ENCODE data around the gene MYH15. TPM values are rescaled to one million over a fixed set of nuclear protein-coding genes. Genes with fewer than 3 reads are reported as not detected.

The MYH15 gene
- total RNA-seq, 1 donor from 2014 or later = 0.09 TPM

DNA sequence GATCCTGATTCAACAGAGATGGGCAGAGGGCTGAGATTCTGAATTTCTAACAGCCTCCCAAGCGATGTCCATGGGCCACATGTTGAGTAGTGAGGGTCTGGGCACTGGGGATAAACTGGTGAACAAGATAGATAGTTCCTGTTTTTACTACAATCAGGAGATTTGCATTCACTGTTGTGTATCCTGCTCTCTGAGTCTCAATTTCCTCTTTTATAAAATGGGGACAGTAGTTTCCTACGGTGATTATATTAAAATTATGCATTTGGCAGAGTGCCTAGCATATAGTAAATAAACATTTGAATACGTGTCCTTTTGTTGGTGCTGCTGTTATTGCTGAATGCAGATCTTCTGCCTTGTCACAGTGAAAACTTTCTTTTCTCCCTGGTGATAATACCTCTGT, 102.5 kb downstream of the MYH15 start:
- Mint-ChIP-seq H3K27ac (peak overlapping the region; percentile 87), H3K9me3 (no peaks in the 10 kb centered on the region), H3K27me3 (no peaks in the 10 kb centered on the region), H3K4me3 (no peak overlapping the region), H3K4me1 (peaks cover 29% of the 10 kb centered on the region), H3K36me3 (ENCODE audit: low read depth) (no peaks in the 10 kb centered on the region)
- DNase-seq = no peak
- peak; percentile 78 for ATAC-seq (ENCODE audit: low read depth)
- TF ChIP-seq, protein P1, sequence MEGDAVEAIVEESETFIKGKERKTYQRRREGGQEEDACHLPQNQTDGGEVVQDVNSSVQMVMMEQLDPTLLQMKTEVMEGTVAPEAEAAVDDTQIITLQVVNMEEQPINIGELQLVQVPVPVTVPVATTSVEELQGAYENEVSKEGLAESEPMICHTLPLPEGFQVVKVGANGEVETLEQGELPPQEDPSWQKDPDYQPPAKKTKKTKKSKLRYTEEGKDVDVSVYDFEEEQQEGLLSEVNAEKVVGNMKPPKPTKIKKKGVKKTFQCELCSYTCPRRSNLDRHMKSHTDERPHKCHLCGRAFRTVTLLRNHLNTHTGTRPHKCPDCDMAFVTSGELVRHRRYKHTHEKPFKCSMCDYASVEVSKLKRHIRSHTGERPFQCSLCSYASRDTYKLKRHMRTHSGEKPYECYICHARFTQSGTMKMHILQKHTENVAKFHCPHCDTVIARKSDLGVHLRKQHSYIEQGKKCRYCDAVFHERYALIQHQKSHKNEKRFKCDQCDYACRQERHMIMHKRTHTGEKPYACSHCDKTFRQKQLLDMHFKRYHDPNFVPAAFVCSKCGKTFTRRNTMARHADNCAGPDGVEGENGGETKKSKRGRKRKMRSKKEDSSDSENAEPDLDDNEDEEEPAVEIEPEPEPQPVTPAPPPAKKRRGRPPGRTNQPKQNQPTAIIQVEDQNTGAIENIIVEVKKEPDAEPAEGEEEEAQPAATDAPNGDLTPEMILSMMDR (IDR thresholded peaks at IDR 0.05) = no peak
- CTCF ChIA-PET = interaction anchor here (0.7 to 1.3 kb wide), 3 partner anchors 280 to 479 kb away, joined by 3 to 6 read pairs (median 6); no protein-coding TSS in a partner anchor
- POLR2A ChIA-PET = interaction anchor here (1.0 to 1.2 kb wide), 2 partner anchors 282 to 748 kb away, joined by 4 read pairs; no protein-coding TSS in a partner anchor
- intact Hi-C loops (cut with micrococcal nuclease) = loop anchor here (2.0 to 10.0 kb wide), 7 partner anchors 69 to 973 kb away; no protein-coding TSS in a partner anchor

GRCh38 chr3:108406661-108407206, 103.7 kb downstream of the MYH15 start:
- ChIA-PET CTCF (interaction anchor here (0.7 to 2.1 kb wide), 5 partner anchors 18 to 479 kb away, joined by 3 to 13 read pairs (median 6); no protein-coding TSS in a partner anchor), POLR2A (interaction anchor here (1.0 to 1.3 kb wide), 4 partner anchors 184 to 746 kb away, joined by 4 to 5 read pairs (median 4); no protein-coding TSS in a partner anchor)
- Mint-ChIP-seq H3K4me1 (peaks cover 28% of the 10 kb centered on the region), H3K27ac (peak overlapping the region; percentile 87), H3K36me3 (ENCODE audit: low read depth) (no peaks in the 10 kb centered on the region), H3K27me3 (no peaks in the 10 kb centered on the region), H3K4me3 (peak overlapping the region; percentile 35), H3K9me3 (no peaks in the 10 kb centered on the region)
- TF ChIP-seq, protein P1 (IDR thresholded peaks at IDR 0.05) = no peak
- DNase-seq = no peak
- intact Hi-C loops (cut with micrococcal nuclease) = loop anchor here (1.0 to 10.0 kb wide), 13 partner anchors 70 to 1170 kb away; partner anchors contain the start of gene IFT57
- peak; percentile 87 for ATAC-seq (ENCODE audit: low read depth)

DNA sequence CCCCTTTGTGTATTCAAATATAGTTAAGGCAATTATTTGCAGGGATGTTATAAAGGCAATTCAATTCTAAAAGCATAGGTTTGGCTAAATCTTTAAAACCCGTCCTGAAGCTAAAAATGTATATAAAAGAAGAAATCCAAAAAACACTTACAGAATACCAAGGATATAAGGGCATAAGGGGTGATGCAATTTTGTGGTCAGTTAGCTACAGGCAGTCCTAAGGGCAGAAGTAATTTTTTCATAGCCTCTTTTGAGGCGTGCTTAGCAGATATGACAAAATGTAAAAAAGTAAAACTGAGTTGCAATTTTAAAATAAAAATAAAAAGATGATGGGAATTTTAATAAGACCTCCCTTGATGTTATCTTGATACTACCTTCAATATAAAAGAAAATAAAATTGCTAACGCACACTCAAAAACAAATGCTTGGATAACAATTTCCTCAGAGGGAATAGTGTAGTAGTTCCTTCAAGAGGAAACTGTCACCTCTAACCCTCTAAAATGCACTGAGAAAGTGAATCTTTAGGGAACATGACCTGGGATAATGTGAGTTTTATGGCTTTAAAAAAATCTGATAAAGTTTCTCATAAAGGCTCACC, 104.2 kb downstream of the MYH15 start:
- CTCF ChIA-PET = interaction anchor here (0.6 to 2.2 kb wide), 6 partner anchors 18 to 478 kb away, joined by 3 to 18 read pairs (median 5); no protein-coding TSS in a partner anchor
- POLR2A ChIA-PET = interaction anchor here (1.2 to 1.3 kb wide), 2 partner anchors 183 to 316 kb away, joined by 4 to 5 read pairs; no protein-coding TSS in a partner anchor
- DNase-seq (no peak), ATAC-seq (ENCODE audit: low read depth) (no peak)
- H3K27me3 Mint-ChIP-seq = no peaks in the 10 kb centered on the region
- intact Hi-C loops (cut with micrococcal nuclease) = loop anchor here (1.0 to 10.0 kb wide), 13 partner anchors 71 to 1170 kb away; partner anchors contain the start of gene IFT57
- H3K9me3 Mint-ChIP-seq = no peaks in the 10 kb centered on the region
- H3K4me1 Mint-ChIP-seq = peaks cover 28% of the 10 kb centered on the region
- H3K36me3 Mint-ChIP-seq (ENCODE audit: low read depth) = no peaks in the 10 kb centered on the region
- H3K27ac Mint-ChIP-seq = peak overlapping the region; percentile 87
- TF ChIP-seq, protein P1 (IDR thresholded peaks at IDR 0.05) = no peak
- no peak overlapping the region for H3K4me3 Mint-ChIP-seq

GRCh38 chr3:108404368-108404767, 106.0 kb downstream of the MYH15 start:
- ChIA-PET CTCF (interaction anchor here (0.6 to 2.2 kb wide), 6 partner anchors 17 to 744 kb away, joined by 4 to 18 read pairs (median 4); no protein-coding TSS in a partner anchor), POLR2A (no interaction called here)
- intact Hi-C loops (cut with micrococcal nuclease) = loop anchor here (10.0 kb wide), 1 partner anchor 970 kb away; no protein-coding TSS in a partner anchor
- Mint-ChIP-seq H3K4me3 (no peak overlapping the region), H3K27ac (no peak overlapping the region), H3K9me3 (peaks cover 6% of the 10 kb centered on the region), H3K36me3 (ENCODE audit: low read depth) (no peaks in the 10 kb centered on the region), H3K4me1 (peaks cover 28% of the 10 kb centered on the region), H3K27me3 (no peaks in the 10 kb centered on the region)
- DNase-seq = no peak
- ATAC-seq (ENCODE audit: low read depth) = no peak
- TF ChIP-seq, protein P1 (IDR thresholded peaks at IDR 0.05) = no peak
